ENCODE measurements around the gene INPP5F.
A peak's percentile ranks its signal among the peaks of the same experiment; 100 is the strongest.

DNA sequence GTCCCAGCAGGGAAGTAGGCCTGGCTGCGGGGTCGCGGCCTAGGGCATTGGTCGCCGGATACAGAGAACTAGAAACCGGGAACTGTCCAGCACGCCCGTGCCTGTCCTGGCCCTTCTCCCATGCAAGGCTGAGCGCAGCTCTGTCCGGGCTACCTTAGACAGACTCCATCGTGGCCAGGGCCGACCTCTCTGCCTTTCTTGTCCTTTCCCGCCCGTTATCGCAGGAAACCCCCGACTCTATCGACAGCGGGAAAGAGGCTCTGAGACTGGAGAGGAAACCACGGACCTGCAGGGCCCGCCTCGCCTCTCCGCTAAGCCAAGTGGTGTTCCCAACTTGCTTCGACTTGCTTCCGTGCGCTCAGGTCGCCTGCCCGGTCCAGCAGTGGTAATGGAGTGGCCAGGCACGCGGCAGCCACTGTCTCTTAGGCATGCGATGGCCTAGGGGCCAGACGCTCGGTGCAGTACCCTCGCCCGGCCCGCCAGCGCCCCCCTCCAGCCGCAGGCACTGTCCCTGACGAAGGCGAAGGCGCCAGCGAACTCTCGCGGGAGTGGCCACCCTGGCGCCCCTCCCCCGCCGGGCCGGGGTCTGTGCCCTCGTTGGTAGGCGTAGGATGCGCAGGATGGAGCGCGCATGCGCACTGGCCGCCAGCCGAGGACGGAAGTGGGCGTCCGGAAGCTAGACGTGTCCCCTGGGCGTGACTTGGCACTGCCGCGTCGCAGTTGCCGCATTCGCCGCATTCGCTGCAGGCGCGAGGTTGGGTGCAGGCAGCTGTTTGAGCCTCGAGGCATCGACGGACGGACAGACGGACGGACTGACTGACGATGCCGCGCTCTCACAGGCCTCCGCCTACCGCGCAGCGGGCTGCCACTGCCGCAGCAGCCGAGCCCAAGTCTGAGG lies 92.4 kb downstream of the INPP5F start:
- TF ChIP-seq, protein P1, sequence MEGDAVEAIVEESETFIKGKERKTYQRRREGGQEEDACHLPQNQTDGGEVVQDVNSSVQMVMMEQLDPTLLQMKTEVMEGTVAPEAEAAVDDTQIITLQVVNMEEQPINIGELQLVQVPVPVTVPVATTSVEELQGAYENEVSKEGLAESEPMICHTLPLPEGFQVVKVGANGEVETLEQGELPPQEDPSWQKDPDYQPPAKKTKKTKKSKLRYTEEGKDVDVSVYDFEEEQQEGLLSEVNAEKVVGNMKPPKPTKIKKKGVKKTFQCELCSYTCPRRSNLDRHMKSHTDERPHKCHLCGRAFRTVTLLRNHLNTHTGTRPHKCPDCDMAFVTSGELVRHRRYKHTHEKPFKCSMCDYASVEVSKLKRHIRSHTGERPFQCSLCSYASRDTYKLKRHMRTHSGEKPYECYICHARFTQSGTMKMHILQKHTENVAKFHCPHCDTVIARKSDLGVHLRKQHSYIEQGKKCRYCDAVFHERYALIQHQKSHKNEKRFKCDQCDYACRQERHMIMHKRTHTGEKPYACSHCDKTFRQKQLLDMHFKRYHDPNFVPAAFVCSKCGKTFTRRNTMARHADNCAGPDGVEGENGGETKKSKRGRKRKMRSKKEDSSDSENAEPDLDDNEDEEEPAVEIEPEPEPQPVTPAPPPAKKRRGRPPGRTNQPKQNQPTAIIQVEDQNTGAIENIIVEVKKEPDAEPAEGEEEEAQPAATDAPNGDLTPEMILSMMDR (IDR thresholded peaks at IDR 0.05): peak in 2 of 3 donors; percentile 30 to 39
- no peak for TF ChIP-seq POLR2A (IDR thresholded peaks at IDR 0.05)
